Measurements from ENCODE around the gene PREX1. TPM values are rescaled to one million over a fixed set of nuclear protein-coding genes. Genes with fewer than 3 reads are reported as not detected.

PREX1 gene
- total RNA-seq, 1 donor from 2014 or later = 68.2 TPM

DNA sequence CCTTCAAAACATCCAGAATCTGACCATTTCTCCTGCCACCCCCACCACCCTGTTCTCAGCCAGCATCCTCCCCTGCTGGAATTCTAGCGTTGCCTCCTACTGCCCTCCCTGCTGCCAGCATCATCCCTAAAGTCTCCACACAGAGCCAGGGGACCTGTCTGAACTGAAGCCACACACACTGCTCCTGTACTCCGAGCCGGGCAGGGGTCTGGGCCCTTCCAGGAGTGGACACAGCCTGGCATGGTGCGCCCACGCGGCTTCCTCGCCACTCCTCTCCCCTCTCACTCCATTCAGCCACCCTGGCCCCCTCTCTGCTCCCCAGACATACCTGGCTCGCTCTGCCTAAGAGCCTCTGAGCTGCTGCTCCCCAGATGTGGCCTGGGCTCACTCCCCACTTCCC, 155.5 kb downstream of the PREX1 start:
- peaks cover 39% of the 10 kb centered on the region for H3K36me3 Mint-ChIP-seq (ENCODE audit: low read depth)
- no peaks in the 10 kb centered on the region for H3K27me3 Mint-ChIP-seq (ENCODE audit: insufficient read depth)
- H3K4me1 Mint-ChIP-seq (ENCODE audit: low read depth) = peaks cover 8% of the 10 kb centered on the region
- no peak for DNase-seq (ENCODE audit: low spot score)
- no peak overlapping the region for H3K27ac Mint-ChIP-seq
- H3K4me3 Mint-ChIP-seq = no peak overlapping the region
- no peaks in the 10 kb centered on the region for H3K9me3 Mint-ChIP-seq
- intact Hi-C loops (cut with micrococcal nuclease) = no loop called here

DNA sequence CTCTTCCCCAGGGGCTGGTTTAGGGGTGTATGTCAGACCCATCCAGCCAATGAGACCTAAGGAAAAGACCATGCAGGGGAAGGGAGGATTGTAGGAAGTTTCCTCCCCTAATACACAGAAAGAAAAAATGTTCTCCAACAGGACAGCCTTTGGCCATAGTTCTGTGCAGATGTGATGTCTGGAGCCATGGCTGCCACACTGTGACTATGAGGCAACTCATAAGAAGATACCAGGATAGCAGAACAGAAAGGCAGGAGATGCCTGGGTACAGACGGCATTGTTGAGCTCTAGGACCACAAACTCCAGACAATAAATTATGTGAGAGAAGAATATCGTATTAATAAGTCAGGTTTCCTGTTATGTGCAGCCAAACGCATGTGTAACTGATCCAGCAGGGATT, 156.7 kb downstream of the PREX1 start:
- DNase-seq (ENCODE audit: low spot score) = no peak
- no peak overlapping the region for H3K27ac Mint-ChIP-seq
- H3K9me3 Mint-ChIP-seq = no peaks in the 10 kb centered on the region
- H3K27me3 Mint-ChIP-seq (ENCODE audit: insufficient read depth) = no peaks in the 10 kb centered on the region
- H3K36me3 Mint-ChIP-seq (ENCODE audit: low read depth) = peaks cover 36% of the 10 kb centered on the region
- intact Hi-C loops (cut with micrococcal nuclease) = no loop called here
- no peak overlapping the region for H3K4me3 Mint-ChIP-seq
- peaks cover 8% of the 10 kb centered on the region for H3K4me1 Mint-ChIP-seq (ENCODE audit: low read depth)

DNA sequence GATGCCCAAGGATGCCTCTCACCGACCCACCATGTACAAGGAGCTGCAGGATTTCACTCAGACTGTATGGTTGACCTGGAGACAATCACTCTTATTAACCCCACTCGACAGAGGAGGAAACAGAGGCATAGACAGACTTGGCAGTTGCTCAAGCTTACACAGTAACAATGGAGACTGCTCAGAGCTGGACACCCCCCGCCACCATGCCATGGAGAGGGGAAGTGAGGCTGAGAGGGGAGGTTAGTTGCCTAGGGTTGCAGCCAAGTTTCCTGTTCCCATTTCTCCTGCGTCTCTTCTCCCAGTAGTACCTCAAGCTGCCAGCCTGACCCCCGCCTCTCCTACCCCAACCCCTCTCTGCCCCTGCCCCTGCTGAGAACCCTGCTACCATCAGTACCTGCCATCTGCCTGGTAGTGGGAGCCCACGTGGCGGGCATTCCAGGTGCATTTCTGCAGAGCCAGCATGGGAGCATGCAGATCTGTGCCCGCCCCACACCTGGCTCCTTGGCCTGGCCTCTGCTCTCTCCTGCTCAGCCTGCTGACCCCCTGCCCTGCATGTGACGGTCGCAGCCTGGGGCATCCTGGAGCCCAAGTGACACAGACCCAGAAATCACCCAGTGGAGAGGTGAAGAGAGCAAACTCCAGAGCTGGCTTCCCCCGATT, 157.7 kb downstream of the PREX1 start:
- H3K27me3 Mint-ChIP-seq (ENCODE audit: insufficient read depth) = no peaks in the 10 kb centered on the region
- intact Hi-C loops (cut with micrococcal nuclease) = no loop called here
- no peak for DNase-seq (ENCODE audit: low spot score)
- no peak overlapping the region for H3K4me3 Mint-ChIP-seq
- H3K9me3 Mint-ChIP-seq = no peaks in the 10 kb centered on the region
- peaks cover 8% of the 10 kb centered on the region for H3K4me1 Mint-ChIP-seq (ENCODE audit: low read depth)
- H3K36me3 Mint-ChIP-seq (ENCODE audit: low read depth) = peaks cover 32% of the 10 kb centered on the region
- H3K27ac Mint-ChIP-seq = no peak overlapping the region

DNA sequence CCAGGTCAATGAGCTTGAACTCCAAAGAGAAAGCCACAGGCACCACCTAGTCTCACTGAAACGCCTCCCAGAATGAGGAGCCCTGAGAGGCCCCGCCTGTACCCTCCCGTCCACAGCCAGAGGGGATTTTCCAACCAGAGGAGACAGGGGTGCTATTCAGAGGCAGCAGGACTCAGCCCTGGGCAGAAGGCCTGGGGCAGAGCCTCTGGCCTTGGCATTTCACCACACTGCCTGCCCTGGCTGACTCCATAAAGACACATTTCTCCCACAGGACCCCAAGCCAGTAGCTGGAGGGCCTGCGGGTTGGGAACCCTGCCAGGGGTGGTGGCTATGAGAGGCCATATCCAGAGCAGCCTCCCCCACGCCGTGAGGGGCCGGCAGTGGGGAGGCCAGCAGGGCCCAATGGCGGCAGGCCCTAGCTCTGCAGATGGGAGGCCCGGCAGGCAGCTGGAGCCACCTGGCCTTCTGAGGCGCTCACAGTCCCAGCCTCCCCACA, 159.3 kb downstream of the PREX1 start:
- Mint-ChIP-seq H3K27ac (no peak overlapping the region), H3K36me3 (ENCODE audit: low read depth) (peaks cover 27% of the 10 kb centered on the region), H3K9me3 (no peaks in the 10 kb centered on the region), H3K27me3 (ENCODE audit: insufficient read depth) (no peaks in the 10 kb centered on the region), H3K4me3 (no peak overlapping the region), H3K4me1 (ENCODE audit: low read depth) (peaks cover 4% of the 10 kb centered on the region)
- intact Hi-C loops (cut with micrococcal nuclease) = no loop called here
- no peak for DNase-seq (ENCODE audit: low spot score)

DNA sequence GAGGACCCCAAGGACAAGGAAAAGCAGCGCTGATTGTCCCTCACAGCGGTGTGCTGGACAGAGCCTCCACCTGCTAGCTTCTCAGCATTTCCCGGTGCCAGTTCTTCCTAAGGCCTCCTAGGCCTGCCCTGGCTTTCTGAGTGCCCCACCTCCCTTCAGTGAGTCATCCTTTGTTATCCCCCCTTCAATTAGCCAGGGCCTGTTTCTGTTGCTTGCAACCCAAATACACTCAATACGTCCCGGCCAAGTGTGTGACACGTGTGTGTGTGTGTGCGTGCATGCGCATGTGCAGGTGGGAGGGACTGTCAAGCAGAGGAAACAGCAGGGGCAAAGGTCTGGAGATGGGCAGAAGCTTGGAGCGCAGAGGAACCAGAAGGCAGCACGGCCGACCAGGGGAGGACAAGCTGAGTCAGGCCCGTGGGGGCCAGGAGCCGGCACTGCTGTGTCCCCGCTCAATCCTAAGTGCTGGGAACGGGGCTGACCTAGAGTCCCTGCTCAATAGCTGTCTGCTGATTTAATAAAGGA, 159.8 kb downstream of the PREX1 start:
- H3K4me3 Mint-ChIP-seq = no peak overlapping the region
- no peaks in the 10 kb centered on the region for H3K9me3 Mint-ChIP-seq
- no peaks in the 10 kb centered on the region for H3K4me1 Mint-ChIP-seq (ENCODE audit: low read depth)
- intact Hi-C loops (cut with micrococcal nuclease) = no loop called here
- H3K27ac Mint-ChIP-seq = no peak overlapping the region
- no peak for DNase-seq (ENCODE audit: low spot score)
- H3K27me3 Mint-ChIP-seq (ENCODE audit: insufficient read depth) = no peaks in the 10 kb centered on the region
- peaks cover 23% of the 10 kb centered on the region for H3K36me3 Mint-ChIP-seq (ENCODE audit: low read depth)

DNA sequence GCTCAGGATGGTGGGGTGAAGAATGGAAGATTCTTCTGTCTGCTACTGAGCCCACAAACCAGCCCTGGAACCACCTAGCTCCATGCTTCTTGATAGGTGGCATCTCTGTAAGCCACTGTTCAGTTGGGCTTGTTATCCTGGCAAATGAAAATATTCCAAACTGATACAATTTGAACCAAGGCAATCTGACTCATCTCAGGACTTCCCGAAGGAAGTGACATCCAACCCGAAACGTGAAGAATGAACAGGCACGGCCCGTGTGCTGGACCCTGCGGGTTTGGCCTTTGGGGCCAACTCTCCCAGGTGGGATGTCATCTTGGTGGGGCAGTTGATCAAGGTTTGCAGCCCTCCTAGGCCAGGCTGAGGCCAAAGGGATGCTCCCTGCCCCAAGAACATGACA, 160.3 kb downstream of the PREX1 start:
- peaks cover 21% of the 10 kb centered on the region for H3K36me3 Mint-ChIP-seq (ENCODE audit: low read depth)
- H3K27ac Mint-ChIP-seq = no peak overlapping the region

DNA sequence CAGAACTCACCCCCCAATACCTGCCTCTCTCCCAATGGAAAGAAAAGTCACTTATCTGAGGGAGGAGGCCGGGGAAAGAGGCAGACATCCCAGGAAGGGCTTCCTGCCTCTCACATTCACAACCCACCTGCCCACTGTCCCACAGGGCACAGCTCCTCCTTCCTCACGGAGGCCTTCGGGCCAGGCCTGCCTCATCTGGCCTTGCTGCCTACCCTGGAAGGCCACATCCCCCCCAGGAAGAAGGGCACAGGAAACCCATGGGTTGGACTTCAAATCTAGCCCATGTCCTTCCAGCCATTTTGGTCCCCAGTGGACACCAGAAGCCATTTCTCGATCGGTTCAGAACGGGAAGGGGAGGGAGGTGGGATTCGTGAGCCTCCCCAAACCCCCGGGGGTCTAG, 162.0 kb downstream of the PREX1 start:
- Mint-ChIP-seq H3K9me3 (no peaks in the 10 kb centered on the region), H3K36me3 (ENCODE audit: low read depth) (peaks cover 14% of the 10 kb centered on the region), H3K4me3 (no peak overlapping the region), H3K4me1 (ENCODE audit: low read depth) (no peaks in the 10 kb centered on the region), H3K27ac (no peak overlapping the region), H3K27me3 (ENCODE audit: insufficient read depth) (no peaks in the 10 kb centered on the region)
- no peak for DNase-seq (ENCODE audit: low spot score)
- intact Hi-C loops (cut with micrococcal nuclease) = no loop called here

More for the DNA sequence above, 160.3 kb downstream of the PREX1 start:
- no peaks in the 10 kb centered on the region for H3K4me1 Mint-ChIP-seq (ENCODE audit: low read depth)
- no peaks in the 10 kb centered on the region for H3K27me3 Mint-ChIP-seq (ENCODE audit: insufficient read depth)
- H3K4me3 Mint-ChIP-seq = no peak overlapping the region
- no peak for DNase-seq (ENCODE audit: low spot score)
- H3K9me3 Mint-ChIP-seq = no peaks in the 10 kb centered on the region
- intact Hi-C loops (cut with micrococcal nuclease) = no loop called here

DNA sequence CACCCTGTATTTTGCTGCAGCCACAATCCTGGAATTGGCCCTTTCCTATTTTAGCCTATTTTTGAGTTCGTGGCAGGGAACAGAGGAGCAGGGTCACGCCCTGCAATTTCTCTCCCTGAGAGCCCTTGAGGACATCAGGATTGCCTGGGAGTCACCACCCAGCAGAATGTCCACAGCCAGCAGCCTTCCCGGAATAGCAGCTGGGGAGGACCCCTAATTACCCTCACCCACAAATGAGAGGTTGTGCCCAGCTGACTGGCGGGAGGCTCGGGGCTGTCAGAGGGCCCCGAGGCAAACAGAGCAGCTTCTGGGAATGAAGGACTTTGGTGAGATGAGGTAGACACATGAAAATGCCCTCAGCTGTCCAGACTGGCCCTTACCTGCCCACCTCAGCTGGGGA, 165.1 kb downstream of the PREX1 start:
- DNase-seq (ENCODE audit: low spot score) = no peak
- Mint-ChIP-seq H3K36me3 (ENCODE audit: low read depth) (peaks cover 35% of the 10 kb centered on the region), H3K27ac (no peak overlapping the region), H3K4me1 (ENCODE audit: low read depth) (peaks cover 6% of the 10 kb centered on the region), H3K9me3 (peaks cover 3% of the 10 kb centered on the region), H3K4me3 (no peak overlapping the region), H3K27me3 (ENCODE audit: insufficient read depth) (no peaks in the 10 kb centered on the region)
- intact Hi-C loops (cut with micrococcal nuclease) = no loop called here

DNA sequence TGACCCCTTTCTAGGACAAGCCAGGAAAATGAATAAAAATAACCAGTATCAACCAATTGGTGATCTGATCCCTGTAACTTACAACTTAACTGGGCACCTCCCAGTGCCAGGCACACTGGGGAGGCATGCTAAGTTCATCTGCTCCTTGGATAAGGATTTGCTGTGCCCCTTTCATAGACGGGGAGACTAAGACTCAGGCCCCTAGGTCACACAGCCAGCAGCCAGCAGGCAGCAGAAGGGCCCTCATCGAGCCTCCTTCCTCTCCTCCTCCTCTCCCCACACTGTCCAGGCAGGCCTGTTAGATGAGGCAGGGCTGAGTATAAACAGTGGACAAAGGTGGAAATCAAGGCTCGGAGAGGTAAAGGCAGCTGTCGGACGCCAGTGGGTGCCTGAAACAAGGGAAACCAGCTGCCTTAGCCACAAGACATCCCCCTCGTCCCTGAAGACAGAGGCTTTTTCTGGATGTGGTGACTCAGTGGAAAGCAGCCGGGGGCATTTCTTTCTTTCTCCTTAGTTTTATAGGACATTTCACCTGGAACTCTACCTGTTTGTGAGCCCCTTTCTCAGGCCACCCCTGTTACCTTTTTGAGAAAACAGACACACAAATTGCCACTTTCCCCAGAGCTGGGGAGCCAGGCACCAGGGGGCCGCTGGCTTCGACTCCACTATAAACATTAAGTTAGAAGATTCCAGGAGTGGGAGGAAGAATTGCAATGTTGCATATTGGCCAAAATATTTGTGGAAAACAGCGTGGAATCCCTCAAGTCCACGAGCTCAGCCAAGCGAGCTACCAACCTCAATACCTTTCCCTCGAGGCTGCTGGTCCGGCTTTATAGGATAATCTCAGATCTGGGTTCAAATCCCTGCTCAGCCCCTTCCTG, 166.0 kb downstream of the PREX1 start:
- H3K36me3 Mint-ChIP-seq (ENCODE audit: low read depth) = peaks cover 39% of the 10 kb centered on the region
- peaks cover 3% of the 10 kb centered on the region for H3K9me3 Mint-ChIP-seq
- no peak overlapping the region for H3K4me3 Mint-ChIP-seq
- no peak for DNase-seq (ENCODE audit: low spot score)
- H3K27ac Mint-ChIP-seq = no peak overlapping the region
- intact Hi-C loops (cut with micrococcal nuclease) = no loop called here
- peaks cover 10% of the 10 kb centered on the region for H3K4me1 Mint-ChIP-seq (ENCODE audit: low read depth)
- H3K27me3 Mint-ChIP-seq (ENCODE audit: insufficient read depth) = no peaks in the 10 kb centered on the region

DNA sequence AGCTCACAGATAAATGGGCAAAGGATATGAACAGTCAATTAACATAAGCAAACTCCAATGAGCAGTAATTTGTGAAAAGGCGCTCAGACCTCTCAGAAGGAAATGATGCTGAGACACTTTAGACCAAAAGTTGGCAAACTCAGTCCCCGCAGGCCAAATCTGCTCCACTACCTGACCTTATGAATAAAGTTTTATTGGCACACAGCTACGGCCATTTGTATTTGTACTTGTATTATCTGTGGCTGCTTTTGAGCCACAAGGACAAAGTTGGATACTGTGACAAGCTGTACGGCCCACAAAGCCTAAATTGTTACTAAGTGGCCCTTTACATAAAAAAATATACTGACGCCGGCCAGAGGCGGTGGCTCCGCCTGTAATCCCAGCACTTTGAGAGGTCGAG, 167.0 kb downstream of the PREX1 start:
- Mint-ChIP-seq H3K4me3 (no peak overlapping the region), H3K27me3 (ENCODE audit: insufficient read depth) (no peaks in the 10 kb centered on the region), H3K36me3 (ENCODE audit: low read depth) (peaks cover 47% of the 10 kb centered on the region), H3K9me3 (peaks cover 3% of the 10 kb centered on the region), H3K27ac (no peak overlapping the region), H3K4me1 (ENCODE audit: low read depth) (peaks cover 10% of the 10 kb centered on the region)
- no peak for DNase-seq (ENCODE audit: low spot score)
- intact Hi-C loops (cut with micrococcal nuclease) = no loop called here

DNA sequence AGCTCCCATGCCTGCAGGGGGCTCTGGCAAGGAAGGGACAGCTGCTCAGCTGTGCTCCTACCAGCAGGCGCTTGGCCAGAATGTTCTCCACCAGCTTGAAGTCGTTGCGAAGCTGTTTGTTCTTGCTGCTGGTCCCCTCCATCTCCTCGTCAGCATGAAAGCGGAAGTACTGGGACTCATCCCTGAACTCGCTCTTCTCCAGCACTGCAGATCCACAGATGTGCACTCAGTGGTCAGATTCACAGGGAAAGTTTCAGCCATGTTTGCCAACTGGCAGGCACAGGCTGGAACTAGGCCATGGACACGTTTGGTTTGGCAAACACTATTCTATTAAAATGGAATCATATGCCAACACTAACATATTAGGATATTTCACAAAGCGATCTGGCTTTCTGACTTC, 167.9 kb downstream of the PREX1 start:
- peaks cover 50% of the 10 kb centered on the region for H3K36me3 Mint-ChIP-seq (ENCODE audit: low read depth)
- peaks cover 10% of the 10 kb centered on the region for H3K4me1 Mint-ChIP-seq (ENCODE audit: low read depth)
- no peak for DNase-seq (ENCODE audit: low spot score)
- no peak overlapping the region for H3K4me3 Mint-ChIP-seq
- H3K27me3 Mint-ChIP-seq (ENCODE audit: insufficient read depth) = no peaks in the 10 kb centered on the region
- H3K27ac Mint-ChIP-seq = peak overlapping the region; percentile 54
- peaks cover 3% of the 10 kb centered on the region for H3K9me3 Mint-ChIP-seq
- intact Hi-C loops (cut with micrococcal nuclease) = loop anchor here (5.0 kb wide), 3 partner anchors 122 to 262 kb away; partner anchors contain the start of gene ARFGEF2

DNA sequence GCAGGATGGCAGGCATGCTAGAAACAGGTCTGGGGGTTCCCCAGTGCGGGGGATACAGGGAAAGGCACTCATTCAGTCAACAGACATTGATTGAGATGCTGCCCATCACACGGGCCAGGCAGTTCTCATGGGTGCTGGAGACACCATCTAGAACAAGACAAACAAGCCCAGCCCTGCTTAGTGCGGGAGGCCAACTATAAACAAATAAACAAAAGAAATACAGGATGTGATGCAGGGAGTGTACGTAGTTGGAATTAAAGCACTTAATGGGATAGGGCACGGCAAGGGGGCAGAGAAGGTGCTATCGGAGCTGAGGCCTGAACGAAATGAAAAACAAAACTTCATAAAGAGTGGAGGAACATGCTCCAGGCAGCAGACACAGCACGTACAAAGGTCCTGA, 169.3 kb downstream of the PREX1 start:
- H3K4me1 Mint-ChIP-seq (ENCODE audit: low read depth) = peaks cover 10% of the 10 kb centered on the region
- peaks cover 50% of the 10 kb centered on the region for H3K36me3 Mint-ChIP-seq (ENCODE audit: low read depth)
- peak overlapping the region; percentile 56 for H3K27ac Mint-ChIP-seq
- no peak for DNase-seq (ENCODE audit: low spot score)
- intact Hi-C loops (cut with micrococcal nuclease) = loop anchor here (5.0 kb wide), 3 partner anchors 124 to 264 kb away; partner anchors contain the start of gene ARFGEF2
- H3K9me3 Mint-ChIP-seq = peaks cover 3% of the 10 kb centered on the region
- H3K27me3 Mint-ChIP-seq (ENCODE audit: insufficient read depth) = no peaks in the 10 kb centered on the region
- H3K4me3 Mint-ChIP-seq = no peak overlapping the region

DNA sequence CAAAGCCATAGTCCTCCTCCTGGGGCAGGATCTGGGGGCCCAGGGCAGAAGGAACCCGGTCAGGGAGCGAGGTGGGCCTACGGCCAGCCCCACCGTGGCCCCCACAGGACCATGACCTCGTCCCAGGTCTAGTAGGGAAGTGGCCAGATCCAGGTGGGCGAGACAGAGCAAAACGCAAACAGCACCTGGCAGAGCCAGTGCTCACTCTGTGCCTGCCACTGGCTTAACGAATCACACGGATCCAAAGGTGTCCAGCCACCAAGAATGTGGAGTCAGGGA, 169.7 kb downstream of the PREX1 start:
- no peak for DNase-seq (ENCODE audit: low spot score)
- no peak overlapping the region for H3K27ac Mint-ChIP-seq
- no peak overlapping the region for H3K4me3 Mint-ChIP-seq
- intact Hi-C loops (cut with micrococcal nuclease) = loop anchor here (5.0 kb wide), 3 partner anchors 124 to 264 kb away; partner anchors contain the start of gene ARFGEF2
- peaks cover 3% of the 10 kb centered on the region for H3K9me3 Mint-ChIP-seq
- no peaks in the 10 kb centered on the region for H3K27me3 Mint-ChIP-seq (ENCODE audit: insufficient read depth)
- peaks cover 50% of the 10 kb centered on the region for H3K36me3 Mint-ChIP-seq (ENCODE audit: low read depth)
- peaks cover 10% of the 10 kb centered on the region for H3K4me1 Mint-ChIP-seq (ENCODE audit: low read depth)
